Activated CD4-positive, CD25-positive, alpha-beta regulatory T cell treated with anti-CD3 and anti-CD28 coated beads, Interleukin-2, amount 50 U/mL, for 72 hours (primary cell): ENCODE measurements around the gene GRN.
"Not testable (repeated sequence)": the region's sequence is repeated elsewhere in the genome, so short reads cannot be mapped to it uniquely, and the experiment has no call there.

ENCODE experiments used
- DNase-seq: peaks from one replicate; pipeline ENCODE4 v3.0.0; 2021

GRN gene

DNA sequence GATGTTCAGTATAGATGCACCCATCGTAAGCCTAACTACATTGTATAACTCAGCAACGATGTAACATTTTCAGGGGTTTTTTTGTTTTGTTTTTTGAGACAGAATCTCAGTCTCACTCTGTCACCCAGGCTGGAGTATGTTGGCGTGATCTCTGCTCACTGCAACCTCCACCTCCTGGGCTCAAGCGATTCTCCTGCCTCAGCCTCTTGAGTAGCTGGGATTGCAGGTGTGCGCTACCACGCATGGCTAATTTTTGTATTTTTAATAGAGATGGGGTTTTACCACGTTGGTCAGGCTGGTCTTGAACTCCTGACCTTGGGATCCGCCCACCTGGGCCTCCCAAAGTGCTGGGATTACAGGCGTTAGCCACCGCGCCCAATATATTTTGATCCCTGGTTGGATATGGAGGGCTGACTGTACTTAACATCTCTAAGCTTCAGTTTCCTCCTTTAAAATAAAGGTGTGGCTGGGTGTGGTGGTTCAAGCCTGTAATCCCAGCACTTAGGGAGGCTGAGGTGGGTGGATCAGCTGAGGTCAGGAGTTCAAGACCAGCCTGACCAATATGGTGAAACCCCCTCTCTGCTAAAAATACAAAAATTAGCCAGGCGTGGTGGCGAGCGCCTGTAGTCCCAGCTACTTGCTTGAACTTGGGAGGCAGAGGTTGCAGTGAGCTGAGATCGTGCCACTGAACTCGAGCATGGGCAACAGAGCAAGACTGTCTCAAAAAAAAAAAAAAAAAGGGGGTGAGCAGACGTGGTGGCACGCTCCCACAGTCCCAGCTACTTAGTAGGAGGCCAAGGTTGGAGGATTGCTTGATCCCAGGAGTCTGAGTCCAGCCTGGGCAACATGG lies 2.3 kb downstream of the GRN start:
- not testable (repeated sequence) for DNase-seq

DNA sequence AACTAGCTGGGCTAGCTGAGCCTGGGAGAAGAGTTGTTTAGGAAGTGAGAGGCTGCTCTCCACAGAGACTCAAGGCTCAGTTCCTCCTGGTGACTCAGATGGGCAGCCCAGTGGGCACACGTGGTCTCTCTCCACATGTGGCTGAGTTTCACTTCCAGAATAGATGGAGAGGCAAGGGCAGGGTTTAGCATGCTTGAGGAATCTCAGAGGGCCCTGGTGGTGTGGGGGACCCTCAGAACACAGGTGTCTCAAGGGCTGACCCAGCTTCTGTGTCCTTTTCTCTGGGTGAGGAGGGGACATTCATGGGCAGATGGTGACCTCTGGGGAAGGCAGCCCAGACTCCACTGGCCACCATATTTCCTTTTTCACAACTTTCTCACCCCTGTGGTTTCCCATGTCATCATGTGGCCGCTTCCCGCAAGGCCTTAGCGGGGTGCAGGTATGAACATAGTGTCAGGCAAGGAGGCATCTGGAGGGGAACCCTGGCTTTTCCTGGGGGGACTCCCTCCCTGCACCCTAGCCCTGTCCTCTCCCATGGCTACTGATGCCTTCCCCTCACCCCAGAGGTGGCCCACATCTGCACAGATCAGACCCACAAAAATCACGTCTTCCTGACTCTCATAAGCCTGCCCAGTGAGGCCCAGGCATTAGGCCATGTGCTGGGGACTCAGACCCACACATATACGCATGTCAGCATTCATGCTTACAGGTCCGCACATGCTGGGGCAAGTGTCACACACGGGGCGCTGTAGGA lies 3.3 kb downstream of the GRN start:
- no peak for DNase-seq

DNA sequence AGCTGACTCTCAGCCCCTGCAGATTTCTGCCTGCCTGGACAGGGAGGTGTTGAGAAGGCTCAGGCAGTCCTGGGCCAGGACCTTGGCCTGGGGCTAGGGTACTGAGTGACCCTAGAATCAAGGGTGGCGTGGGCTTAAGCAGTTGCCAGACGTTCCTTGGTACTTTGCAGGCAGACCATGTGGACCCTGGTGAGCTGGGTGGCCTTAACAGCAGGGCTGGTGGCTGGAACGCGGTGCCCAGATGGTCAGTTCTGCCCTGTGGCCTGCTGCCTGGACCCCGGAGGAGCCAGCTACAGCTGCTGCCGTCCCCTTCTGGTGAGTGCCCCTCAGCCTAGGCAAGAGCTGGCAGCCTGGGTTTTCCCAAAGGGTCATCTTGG lies 3.9 kb downstream of the GRN start:
- no peak for DNase-seq

DNA sequence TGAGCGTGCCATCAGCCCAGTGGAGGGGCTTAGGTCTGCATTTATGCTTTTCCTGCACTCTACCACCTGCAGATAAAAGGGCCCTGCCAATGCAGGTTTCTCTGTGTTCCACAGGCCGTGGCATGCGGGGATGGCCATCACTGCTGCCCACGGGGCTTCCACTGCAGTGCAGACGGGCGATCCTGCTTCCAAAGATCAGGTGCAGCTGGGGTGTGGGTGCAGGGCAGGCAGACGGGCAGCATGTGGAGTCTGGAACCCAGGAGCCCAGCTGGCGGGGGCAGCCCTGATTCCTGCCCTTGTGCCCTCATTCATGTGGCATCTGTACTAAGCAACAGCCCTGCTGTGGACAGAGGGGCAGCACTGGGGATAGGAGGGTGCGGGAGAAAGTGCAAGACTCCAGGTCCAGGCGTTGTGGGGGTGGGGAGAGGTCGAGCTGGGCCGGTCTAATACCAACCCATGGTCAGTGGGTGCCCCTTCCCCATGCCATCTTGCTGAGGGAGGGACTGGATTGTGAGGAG lies 4.5 kb downstream of the GRN start:
- no peak for DNase-seq

DNA sequence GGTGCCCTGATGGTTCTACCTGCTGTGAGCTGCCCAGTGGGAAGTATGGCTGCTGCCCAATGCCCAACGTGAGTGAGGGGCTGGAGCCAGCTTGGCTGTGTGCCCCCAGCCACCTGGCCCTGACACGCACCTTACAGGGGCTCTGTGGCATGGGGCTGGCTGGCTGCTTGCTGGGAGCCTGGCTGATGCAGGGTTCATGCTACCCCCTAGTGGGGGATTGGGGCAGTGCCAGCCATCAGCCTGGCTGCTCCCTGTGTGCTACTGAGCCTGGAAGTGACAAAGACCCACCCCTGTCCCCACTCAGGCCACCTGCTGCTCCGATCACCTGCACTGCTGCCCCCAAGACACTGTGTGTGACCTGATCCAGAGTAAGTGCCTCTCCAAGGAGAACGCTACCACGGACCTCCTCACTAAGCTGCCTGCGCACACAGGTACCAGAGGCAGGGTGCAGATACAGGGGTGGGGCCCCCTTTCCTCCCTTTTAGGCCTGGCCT lies 5.7 kb downstream of the GRN start:
- peak; percentile 76 for DNase-seq

DNA sequence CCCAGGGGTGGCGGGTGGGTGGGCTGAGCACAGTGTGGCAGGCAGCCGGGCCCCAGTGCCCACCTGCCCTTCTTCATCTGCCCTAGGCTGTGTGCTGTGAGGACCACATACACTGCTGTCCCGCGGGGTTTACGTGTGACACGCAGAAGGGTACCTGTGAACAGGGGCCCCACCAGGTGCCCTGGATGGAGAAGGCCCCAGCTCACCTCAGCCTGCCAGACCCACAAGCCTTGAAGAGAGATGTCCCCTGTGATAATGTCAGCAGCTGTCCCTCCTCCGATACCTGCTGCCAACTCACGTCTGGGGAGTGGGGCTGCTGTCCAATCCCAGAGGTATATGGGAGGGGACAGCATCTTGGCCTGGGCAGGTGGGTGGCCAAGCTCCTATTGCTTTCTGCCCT lies 6.4 kb downstream of the GRN start:
- DNase-seq: no peak

DNA sequence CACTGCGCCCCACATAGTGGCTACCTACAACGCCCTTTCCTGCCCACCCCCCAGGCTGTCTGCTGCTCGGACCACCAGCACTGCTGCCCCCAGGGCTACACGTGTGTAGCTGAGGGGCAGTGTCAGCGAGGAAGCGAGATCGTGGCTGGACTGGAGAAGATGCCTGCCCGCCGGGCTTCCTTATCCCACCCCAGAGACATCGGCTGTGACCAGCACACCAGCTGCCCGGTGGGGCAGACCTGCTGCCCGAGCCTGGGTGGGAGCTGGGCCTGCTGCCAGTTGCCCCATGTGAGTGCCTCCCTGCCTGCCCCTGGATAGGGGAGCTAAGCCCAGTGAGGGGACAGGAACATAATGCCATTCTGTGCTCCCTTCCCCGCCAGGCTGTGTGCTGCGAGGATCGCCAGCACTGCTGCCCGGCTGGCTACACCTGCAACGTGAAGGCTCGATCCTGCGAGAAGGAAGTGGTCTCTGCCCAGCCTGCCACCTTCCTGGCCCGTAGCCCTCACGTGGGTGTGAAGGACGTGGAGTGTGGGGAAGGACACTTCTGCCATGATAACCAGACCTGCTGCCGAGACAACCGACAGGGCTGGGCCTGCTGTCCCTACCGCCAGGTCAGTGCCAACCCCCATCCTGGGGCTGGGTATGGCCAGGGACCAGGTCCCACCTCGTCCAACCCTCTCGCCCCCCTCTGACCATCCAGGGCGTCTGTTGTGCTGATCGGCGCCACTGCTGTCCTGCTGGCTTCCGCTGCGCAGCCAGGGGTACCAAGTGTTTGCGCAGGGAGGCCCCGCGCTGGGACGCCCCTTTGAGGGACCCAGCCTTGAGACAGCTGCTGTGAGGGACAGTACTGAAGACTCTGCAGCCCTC lies 7.1 kb downstream of the GRN start:
- DNase-seq: no peak

DNA sequence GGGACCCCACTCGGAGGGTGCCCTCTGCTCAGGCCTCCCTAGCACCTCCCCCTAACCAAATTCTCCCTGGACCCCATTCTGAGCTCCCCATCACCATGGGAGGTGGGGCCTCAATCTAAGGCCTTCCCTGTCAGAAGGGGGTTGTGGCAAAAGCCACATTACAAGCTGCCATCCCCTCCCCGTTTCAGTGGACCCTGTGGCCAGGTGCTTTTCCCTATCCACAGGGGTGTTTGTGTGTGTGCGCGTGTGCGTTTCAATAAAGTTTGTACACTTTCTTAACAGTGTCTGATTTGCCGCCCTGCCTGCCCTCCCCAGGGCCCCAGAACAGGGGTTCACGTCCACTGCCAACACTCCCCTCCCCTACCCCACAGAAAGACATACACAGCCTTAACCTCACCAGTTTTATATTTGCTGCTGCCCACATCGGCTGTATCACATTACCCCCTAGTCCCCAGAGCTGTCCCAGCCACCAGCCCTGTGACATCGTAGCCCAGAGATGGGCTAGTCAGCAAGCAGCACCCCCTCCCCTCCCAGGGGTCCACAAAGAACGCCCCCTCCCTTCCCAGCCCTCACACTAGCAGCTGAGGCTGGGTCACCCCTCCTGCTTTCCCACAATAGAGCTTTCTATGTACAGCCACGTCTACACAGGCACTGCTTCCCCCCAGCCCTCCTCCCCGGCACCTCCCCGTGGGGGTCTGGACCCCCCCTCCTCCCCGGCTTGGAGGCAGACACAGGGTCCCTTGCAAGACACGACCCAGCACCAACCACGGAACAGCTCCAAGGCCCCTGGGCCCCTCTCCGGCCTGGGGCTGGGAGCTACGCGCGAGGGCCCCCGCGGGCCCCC lies 7.9 kb downstream of the GRN start:
- no peak for DNase-seq

DNA sequence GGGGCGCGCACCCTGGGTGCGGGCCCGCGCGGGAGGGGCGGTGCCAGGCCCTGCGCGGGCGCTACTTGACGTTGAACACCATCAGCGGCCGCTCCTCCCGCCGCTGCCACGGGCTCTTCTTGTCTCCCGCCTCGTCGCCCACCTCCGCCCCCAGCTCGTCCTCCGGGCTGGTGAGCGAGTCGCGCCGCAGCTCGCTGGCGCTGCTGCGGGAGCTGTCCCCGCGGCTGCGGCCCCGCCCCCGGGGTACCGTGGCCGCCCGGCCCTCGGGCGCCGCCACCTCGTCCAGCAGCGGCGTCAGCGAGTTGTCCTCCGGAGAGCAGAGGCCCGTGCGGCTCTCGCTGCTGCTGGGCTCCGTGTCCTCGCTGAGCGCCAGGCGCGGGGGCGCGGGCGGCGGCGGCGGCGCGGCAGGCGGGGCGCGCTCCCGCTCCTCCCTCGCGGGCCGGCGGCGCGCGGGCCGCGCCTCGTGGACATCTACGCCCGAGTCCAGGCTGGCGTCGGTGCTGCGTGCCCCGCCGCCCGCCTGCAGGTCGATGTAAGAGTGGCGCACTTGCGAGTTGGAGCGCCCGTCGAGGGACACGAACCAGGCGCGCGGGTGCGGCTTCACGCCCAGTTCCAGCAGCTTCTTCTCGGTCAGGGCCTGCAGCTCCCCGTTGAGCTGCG lies 8.7 kb downstream of the GRN start:
- DNase-seq: no peak

DNA sequence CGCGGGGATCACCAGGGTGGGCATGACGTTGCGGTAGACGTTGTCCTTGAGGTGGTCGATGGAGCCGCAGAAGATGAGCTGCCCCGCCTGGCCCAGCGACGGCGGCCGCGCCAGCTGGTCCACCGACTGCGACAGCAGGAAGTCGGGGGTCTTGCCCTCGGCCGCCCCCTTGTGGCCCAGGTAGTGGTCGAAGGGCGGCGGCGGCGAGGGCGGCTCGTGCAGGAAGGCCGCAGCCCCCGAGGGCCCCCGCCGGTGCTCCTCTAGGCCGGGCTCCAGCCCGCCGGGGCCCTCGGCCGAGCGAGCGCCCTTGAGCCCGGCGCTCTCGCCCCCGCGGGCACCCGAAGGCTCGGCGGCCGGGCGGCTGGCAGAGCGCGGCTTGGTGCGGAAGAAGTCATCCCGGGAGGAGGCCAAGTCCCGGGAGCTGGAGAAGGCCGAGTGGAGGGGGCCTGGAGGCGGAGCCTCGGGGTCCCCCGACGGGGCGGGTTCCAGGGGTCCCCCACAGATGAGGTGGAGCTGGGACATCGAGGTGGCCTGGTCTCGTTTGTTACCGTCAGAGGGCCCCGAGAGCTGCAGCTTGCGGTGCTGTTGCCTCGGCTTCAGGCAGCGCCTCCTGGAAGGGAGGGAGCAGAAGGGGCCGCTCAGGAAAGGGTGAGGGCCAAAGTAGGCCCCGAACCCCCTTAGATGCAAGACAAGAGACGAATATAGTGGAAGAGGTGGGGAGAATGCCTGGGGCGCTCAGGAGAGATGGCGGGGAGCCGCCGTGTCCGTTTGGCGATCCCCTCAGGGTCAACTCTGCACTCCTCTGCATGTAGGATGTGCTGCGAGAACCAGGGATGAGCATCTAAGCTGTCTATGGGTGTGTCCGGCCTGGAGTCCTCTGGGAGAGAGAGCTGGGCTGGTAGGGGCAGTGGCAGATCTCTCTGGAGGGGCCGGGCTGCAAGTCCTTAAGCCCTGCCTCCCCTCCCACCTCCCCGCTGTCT lies 9.8 kb downstream of the GRN start:
- DNase-seq: peak; percentile 67

DNA sequence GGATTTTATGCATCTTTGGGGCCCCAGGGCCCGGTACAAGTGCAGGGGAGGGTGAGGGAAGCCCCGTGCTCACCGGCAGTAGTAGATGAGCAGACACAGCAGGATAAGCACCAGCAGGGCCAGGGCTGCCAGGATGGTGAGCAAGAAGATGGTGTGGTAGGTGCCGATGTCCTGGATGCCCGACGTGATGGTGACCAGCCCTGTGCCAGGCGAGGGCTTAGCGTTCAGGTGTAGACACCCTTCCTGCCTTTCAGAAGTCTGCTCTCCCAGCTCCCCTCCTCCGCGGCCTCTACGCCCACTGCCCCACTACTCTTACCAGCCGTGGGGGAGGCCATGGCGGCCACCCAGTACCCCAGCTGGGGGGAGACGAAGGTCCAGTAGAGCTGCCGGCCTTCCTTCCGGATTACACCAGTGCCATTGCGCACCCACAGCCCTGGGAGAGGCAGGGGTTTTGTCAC lies 10.6 kb downstream of the GRN start:
- no peak for DNase-seq

DNA sequence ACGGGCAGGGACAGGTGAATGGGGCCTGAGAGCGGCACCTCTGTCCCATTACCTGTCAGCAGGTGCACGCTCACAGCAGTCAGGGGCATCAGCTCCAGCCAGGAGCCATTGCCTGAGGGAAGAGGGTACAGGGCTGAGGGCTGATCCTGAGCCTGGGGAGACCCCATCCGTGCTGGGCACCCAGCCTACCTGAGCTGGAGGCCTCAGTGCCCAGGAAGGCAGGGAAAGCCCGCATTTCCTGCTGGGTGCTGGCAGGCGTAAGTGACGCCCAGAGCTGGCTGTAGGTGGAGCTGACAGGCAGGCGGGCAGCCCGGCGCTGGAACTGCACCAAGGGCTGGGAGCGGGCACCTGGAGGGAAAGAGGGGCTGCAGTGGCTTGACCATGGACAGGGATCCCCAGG lies 11.1 kb downstream of the GRN start:
- DNase-seq: no peak

DNA sequence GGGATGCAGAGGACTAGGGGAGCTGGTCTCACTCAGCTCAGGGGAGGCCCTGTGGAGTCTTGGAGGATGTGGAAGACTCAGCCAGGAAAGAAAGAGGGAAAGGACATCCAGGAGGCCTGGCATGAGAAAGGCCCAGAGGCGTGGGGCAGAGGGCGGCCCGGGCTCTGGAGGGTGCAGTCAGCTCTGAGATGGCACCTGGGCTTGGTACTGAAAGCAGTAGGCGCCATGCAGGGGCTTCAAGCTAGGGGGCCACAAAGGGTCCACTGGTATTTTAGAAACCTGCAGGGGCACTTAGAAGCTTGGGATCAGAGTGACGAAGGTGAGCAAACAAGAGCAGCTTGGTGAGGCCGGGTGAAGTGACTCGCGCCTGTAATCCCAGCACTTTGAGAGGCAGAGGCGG lies 13.0 kb downstream of the GRN start:
- DNase-seq: no peak

DNA sequence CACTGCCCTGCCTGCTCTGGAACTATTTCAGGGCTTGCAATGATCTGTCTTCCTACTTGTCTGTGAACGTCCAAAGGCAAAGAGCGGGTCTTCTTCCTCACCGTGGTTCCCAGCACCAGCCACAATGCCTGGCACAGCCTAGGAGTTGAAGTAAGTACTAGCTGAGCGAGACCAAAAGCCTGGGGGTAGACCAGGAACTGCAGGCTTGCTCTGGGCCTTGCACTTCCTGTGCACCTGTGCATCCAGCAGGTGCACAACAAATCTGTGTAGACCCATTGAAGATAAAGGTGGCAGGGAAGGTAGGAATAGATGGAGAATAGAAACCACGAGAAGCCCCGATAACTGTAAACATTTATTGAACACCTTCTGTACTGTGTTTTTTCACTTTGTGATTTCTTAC lies 13.9 kb downstream of the GRN start:
- no peak for DNase-seq

DNA sequence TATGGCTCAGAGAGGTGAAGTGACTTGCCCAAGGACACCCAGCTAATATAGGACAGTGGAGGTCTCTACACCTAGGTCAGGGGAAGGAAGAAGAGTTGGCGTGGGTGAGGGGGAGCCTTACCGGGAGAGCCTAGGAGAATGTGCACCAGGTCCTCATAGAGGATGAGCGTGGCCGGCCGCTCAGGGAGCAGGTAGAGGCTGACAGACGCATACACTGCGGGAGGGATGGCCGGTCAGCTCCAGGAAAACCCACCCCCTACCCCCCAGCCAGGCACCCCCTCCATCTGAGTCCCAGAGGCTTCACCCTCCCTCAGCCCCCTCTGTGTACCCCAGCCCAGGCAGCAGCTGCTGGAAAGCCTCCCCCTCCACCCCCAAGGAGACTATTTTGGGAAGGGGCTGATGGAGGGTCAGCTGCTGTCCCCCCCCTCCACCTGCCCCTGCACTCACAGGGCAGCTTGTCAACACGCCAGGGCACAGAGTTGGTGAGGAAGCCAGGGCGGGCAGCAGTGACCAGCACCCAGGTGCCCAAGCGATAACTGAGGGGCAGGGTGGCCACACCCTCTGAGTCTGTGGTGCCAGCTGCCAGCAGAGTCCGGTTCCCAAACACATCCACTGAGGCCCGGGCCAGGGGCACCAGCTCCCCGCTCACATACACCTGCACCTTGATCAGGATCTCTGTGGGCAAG lies 14.5 kb downstream of the GRN start:
- DNase-seq: no peak

DNA sequence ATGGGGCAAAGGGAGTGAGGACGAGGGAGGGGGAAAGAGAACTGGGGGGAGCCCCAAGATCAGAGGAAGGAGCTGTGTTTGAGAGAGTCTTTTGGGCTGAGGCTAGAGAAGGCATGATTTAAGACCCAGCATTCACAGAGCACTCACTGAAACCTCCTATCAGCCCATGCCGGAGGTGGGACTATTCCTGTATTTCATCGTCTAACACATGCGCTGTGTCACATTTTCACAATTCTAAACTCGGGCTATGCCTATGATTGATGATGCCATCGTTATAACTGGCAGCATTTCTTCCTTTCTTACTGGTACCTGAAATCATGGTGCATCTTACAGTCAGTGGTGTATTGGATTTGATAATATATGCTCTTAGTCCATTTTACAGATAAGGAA lies 15.0 kb downstream of the GRN start:
- no peak for DNase-seq

DNA sequence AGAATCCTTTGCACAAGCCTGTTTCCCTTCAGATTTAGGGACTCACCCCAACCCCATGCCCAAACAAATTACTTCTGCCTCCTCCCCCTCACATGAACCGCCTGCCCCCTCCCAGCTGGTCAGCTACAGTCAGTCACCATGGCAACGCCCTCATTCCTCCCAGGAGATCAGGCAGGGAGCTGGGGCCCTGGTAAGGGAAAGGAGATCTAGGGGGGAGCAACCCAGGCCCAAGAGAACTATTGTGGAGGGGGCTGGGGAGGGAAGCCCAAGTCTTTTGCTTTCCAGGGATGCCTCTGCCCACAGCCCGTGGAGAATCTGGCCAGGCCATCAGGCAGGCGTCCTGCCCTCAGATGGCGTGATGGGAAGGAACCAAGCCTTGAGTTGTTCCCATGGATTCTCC lies 15.7 kb downstream of the GRN start:
- DNase-seq: no peak

DNA sequence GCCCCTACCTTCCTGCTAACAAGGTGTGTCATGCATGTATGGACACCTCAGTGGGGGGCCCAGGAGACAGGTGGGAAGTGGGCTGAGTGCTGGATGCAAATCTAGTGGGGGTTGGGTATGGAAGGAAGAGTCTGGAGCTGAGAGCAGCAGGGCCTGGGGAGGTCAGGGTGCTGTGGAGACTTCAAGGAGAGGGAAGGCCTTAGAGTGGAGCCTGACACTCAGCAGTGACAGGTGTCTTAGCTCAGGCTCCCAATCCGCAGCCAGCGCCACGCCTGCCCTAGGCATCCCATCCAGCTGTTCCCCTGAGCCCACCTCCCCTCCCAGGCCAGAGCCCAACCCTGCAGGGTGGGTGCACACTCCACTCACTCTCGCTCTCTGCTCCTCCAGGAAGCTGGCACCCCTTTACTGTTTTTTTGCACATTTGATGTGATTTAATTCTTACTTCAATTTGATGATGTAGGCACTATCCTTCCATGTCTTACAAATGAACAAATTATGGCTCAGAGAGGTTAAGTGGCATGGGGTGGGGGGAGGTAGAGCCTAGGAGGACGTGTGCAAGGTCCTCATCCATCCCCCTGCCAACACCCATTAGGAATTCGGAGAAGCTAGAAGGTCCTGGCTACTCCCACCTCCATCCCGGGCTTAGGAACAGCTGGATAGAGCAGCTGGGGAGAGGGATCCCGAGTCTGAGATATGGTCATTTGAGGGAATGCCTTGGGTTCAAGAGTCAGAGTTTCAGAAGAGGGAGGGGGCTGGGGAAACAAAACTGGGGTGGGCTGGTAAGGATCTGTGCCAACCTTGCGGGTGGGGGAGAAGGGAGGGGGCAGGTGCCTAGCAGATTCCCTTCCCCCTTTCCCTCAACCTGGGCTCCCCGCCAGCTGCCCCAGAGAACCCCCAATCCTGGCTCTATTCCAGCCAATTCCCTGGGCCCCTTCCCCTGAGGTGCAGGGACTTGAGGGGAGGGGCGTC lies 16.5 kb downstream of the GRN start:
- DNase-seq: no peak
